GM21723 (cell line): ENCODE data around the gene NEURL4.

Experiments
- ATAC-seq: cut with Tn5 transposase; IDR thresholded peaks from one replicate; pipeline ENCODE4 v1.9.1; 2021; ENCODE audit warnings: mild to moderate bottlenecking, moderate library complexity; ENCODE audit not compliant: unreplicated experiment

Gene NEURL4

DNA sequence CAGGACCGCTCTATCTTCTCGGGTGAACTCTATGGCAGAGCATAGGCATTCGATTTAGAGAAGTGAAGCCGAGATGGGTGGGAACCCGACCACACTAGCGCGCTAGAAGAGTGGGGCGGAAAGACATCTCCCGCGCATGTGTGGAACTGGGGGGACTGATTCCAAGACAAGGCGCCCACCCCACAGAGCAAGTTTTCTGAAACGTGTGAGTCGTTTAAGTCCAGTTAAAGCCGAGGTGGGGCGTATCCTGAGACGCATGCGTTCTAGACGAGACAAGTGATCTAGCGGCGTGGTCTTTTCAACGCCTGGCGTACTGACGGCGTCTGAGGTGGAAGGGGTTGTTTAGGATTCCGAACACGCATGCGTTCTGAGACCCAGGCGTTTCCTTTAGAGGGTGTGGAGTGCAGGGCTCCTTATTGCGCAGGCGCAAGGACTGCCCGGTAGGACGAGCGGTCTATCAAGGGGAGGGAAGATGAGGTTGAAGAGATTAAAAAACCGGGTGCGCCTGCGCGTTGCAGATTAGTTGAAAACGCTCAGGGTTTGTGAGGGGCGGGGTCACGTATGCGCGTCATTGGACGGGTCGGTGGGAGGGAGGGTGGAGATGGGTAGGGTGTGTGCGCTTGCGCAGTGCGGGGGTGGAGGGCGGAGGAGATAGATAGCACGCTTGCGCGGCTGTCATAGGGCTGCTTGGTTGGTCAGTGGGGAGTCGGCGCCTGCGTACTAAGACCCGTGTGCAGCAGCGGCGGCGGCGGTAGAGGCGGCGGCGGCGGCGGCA is 22.0 kb downstream of the NEURL4 start, which contains the start of gene EIF5A:
TSS of gene EIF5A (plus strand) at position 718 of the 775 bp plus-strand sequence. CDS start 2,008 bp downstream, outside the sequence.
- peak; percentile 75 for ATAC-seq

DNA sequence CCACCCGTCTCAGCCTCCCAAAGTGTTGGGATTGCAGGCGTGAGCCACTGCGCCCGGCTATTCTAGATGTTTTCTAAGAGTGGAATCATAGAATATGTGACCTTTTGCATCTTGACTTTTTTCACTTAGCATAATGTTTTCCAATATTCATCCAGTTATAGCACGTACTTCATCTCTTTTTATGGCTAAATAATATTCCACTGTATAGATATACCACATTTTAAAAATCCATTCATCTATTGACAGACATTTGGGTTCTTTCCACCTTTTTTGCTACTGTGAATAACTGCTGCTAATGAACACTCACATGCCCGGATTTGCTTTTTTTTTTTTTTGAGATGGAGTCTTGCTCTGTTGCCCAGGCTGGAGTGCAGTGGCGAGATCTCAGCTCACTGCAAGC is 25.0 kb downstream of the NEURL4 start:
- no peak for ATAC-seq

DNA sequence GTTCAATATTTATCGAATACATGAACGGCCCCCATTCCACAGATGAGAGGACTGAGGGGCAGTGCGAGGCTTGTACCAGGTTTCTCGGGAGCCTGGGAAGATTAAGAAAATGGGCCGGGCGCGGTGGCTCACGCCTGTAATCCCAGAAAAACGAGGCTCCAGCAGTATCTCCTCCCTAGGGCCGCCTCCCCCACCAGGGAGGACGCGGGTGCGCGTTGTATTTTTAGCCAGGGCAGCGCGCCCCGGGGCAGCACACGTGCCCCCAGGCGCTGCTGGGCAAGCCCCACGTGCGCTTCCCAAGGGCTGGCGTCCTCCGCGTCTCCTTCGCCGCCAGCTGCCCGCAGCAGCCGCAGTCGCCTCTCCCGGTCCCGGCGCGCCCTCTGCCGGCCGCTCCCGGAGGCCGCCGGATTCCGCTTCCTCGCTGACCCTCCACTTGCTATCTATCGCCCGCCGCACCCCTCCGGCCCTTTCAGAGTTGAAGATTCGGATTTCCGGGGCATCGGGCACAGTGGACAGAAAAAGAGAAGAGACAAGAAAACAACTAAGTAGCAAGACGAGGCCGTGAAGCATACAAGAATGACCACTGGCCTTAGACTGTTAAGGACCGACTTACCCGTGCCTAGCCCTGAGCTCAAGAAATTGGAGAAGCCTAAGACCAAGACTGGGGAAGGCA is 32.8 kb downstream of the NEURL4 start:
- ATAC-seq = no peak

- ATAC-seq = no peak
Observed at GRCh38 chr17:7295230-7296180, 33.6 kb downstream of the NEURL4 start.

DNA sequence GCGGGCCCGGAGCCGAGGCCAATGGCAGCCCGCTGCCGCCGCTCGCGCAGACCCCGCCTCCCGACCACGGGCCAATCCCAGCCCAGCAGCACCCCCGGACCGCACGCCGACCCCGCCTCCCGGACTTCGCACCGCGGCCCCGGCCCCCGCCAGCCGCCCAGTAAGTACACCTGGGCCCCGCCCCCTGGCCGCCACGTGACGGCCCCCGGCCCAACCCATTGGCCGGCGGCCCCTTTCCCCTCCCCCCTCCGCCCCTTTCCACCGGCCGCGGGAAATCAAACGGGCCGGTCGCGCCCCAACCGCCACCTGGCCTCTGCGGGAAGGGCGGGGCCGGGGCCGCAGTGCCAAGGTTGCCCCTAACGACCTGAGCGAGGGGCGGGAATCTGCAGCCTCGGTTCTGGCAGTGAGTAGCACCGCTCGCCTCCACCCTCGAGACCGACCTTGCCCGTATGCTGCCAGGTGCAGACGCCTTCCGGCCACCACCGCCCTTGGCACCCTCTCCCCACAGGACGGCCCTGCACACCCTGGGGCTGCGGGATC is 34.5 kb downstream of the NEURL4 start, which contains the start of gene YBX2:
TSS of gene YBX2 (minus strand) at position 26 of the 540 bp plus-strand sequence. CDS start 139 bp downstream, outside the sequence.
- no peak for ATAC-seq

DNA sequence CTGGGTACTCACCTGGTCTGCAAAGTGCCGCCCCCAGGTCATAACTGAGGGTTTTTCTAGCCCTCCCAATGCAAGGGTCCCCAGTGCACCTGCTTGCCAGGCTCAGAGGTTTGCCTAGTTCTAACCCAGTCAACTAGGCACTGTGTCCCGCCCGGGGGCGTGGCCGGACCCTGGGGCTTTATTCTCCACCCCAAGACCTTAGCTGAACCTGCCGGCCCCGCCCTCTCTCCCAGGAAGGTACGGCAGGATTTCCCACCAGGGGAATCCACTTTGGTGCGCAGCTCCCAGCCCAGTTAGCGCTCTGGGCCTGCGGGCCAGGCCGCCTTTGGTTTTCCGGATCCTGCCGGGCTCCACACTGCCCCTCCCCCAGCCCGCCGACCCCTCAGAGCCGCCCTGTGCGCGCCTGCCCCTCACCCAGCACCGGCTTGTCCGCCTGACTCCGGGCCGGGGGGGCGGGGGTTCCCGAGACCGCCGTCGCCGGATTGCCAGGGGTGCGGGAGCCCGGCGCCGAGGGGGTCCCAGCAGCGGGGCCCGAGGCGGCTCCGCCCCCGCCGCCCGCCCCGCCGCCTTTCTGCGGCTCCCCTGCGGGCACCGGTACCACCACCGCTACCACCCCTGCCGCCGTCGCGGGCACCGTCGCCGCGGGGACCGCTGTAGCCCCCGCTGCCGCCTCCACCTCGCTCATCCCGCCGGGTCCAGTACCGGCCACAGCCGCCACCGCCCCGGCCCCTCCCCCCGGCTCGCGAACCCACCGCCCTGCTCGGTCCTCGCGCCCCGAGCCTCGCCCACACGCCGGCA is 35.1 kb downstream of the NEURL4 start:
- ATAC-seq = no peak

GRCh38 chr17:7293159-7293558 is 36.0 kb downstream of the NEURL4 start:
- no peak for ATAC-seq

DNA sequence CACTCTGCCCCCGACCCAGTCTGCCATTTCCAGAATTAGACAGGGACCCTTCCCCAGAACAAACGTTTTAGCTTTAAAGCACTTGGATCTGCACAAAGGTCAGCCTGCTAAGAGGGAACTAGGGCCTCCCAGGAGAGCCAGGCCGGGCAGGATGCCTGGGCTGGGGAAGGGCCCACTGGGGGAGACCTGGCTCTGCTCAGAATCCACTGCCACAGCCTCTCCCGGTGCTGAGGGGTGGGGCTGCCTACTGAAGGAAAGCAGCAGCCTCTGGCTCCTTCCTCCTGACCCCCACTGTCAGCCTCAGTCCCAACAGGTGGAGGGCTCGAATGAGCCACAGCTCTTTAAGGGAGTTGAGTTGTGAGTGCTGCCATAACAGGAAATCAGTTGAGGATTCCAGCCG is 36.4 kb downstream of the NEURL4 start:
- no peak for ATAC-seq

- no peak for ATAC-seq
Observed at GRCh38 chr17:7292194-7292593, 36.9 kb downstream of the NEURL4 start.

GRCh38 chr17:7290685-7291084 is 38.5 kb downstream of the NEURL4 start:
- ATAC-seq = no peak

DNA sequence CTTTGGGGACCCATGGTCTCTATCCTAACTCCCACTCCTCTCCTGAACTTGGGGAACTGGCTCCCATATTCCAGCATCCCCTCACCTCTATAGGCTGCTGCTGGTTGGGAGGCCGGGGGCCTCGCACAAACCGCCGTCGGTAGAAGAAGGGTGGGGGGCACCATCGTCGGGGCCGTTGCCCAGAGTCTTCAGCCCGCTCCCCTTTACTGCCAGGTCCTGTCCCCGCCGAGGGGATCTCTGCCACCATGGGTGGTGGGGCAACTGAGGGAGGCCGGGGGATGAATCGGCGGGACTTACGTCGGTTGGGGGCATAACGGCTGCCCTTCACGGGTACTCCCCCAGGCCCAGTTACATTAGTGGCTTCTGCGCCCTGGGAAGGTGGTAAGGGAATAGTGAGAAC is 39.0 kb downstream of the NEURL4 start:
- no peak for ATAC-seq

- ATAC-seq = no peak
Observed at GRCh38 chr17:7289256-7290032, 39.7 kb downstream of the NEURL4 start.

GRCh38 chr17:7285679-7286078 is 43.5 kb downstream of the NEURL4 start:
- no peak for ATAC-seq

GRCh38 chr17:7284911-7285310 is 44.2 kb downstream of the NEURL4 start:
- ATAC-seq = no peak

- ATAC-seq = no peak
Observed at GRCh38 chr17:7283471-7284216, 45.5 kb downstream of the NEURL4 start.

DNA sequence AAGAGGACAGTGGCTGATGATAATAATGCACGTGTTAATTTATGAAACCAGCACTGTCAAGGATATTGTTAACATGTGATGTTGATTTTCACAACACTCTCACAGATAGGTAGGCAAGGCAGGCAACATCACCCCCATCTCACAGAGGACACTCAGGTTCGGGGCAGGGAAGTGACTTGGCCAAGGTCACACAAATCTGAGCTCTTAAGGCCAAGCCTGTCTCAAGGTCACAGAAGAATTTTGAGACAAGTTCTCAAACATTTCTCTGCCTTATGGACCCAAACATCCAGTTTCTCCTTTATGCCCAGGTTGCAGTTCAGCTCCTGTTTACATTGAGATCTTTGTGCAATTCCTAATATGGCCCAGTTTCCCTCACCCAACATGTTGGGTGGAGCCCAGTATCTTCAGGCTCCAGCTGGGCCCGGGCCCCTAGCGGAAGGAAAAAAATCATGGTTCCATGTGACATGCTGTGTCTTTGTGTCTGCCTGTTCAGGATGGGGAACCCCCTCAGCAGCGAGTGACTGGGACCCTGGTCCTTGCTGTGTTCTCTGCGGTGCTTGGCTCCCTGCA is 46.3 kb downstream of the NEURL4 start:
- no peak for ATAC-seq

DNA sequence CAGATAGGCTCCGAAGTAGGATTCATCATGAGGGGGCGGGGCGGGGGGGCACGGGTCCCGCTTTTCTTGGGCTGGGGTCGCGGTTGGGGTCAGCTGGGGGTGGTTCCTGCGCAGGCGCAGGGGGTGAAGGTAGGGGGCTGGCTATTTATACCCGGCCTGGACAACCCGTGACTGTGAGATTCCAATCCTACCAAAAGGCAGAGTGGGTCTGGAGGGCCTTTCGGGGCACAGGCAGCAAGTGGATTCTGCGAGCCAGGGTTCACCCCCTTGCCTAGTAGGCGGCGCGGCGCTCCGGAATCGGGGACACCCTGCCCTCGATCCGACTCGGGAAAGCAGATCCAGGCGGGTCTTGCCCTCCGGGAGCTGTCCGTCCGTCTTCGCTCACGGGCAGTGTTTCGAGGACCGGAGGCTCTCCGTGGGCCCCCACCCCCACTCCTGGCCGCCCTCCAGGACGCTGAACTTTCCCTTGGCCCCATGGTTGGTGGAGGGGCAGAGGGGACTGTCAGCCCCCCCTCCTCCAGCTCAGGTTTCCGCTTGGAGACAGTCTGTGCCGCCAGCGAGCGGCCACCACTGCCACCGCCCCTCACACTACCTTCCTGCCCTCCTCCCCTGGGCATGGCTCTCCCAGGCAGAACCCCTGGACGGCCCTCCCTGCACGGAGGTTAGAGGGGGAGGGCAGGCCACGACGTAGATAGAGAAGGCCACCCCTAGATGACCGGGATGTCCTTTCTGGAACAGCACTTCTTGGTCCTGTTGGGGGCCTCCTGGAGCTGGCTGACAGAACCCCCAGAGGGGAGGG is 47.0 kb downstream of the NEURL4 start:
- no peak for ATAC-seq
